Pulmonary artery endothelial cell (primary cell): ENCODE results near the gene ACTRT3. TPM values are rescaled to one million over a fixed set of nuclear protein-coding genes. Genes with fewer than 3 reads are reported as not detected.

Experiments
- total RNA-seq: library from RNA; depleted of rRNA; stranded (reverse); fragments of >200 nt; gene quantifications from 2 replicates; pipeline ENCODE4 v1.2.3, GENCODE V29; 2014

Gene ACTRT3
- total RNA-seq, 1 donor from 2014 or later = 4.0 TPM

Other genes starting within 250 kb of the ACTRT3 start
- 84.3 and 117 TPM in 2 replicates for gene MECOM, start 105.8 kb downstream of the ACTRT3 start, total RNA-seq
- 70.7 and 108 TPM in 2 replicates for gene TERC, start 4.5 kb downstream of the ACTRT3 start, total RNA-seq
- 20.2 and 23.5 TPM in 2 replicates for gene MYNN, start 3.8 kb upstream of the ACTRT3 start, total RNA-seq
- gene LRRIQ4, start 43.3 kb upstream of the ACTRT3 start, total RNA-seq = 0.07 TPM in 1 of 2 replicates, not detected in the other
- 2.2 and 2.4 TPM in 2 replicates for gene LRRC34, start 43.3 kb upstream of the ACTRT3 start, total RNA-seq
- not detected in 2 replicates for gene LRRC31, start 100.4 kb upstream of the ACTRT3 start, total RNA-seq
- gene SAMD7, start 142.0 kb upstream of the ACTRT3 start, total RNA-seq = not detected in 2 replicates
- 39.5 and 78.8 TPM in 2 replicates for gene SEC62, start 197.2 kb upstream of the ACTRT3 start, total RNA-seq